Neuronal stem cell (in vitro differentiated cells): ENCODE results near the gene SORBS1.

Experiments
- DNase-seq: peaks from one replicate; pipeline ENCODE4 v3.0.0-alpha.2; 2013; ENCODE audit warnings: low spot score
- H2AFZ ChIP-seq: one replicate; pipeline ENCODE4 v1.6.1; 2013; ENCODE audit warnings: mild to moderate bottlenecking, low read length, inconsistent platforms
- H2AK5ac ChIP-seq: 2 replicates; pipeline ENCODE4 v1.6.1; 2013; ENCODE audit warnings: low read depth, mild to moderate bottlenecking, inconsistent platforms, low read length, moderate library complexity, mixed read lengths
- H2BK120ac ChIP-seq: 2 replicates; pipeline ENCODE4 v1.6.1; 2013; ENCODE audit warnings: low read depth, mild to moderate bottlenecking, inconsistent platforms, low read length, moderate library complexity, mixed read lengths
- H2BK12ac ChIP-seq: one replicate; pipeline ENCODE4 v1.6.1; 2013; ENCODE audit warnings: low read length, inconsistent platforms
- H2BK15ac ChIP-seq: 2 replicates; pipeline ENCODE4 v1.6.1; 2013; ENCODE audit warnings: mild to moderate bottlenecking, low read length, inconsistent platforms, mixed read lengths
- H2BK5ac ChIP-seq: one replicate; pipeline ENCODE4 v1.6.1; 2013; ENCODE audit warnings: inconsistent platforms, mild to moderate bottlenecking, low read length, moderate library complexity
- H3K14ac ChIP-seq: one replicate; pipeline ENCODE4 v1.6.1; 2013; ENCODE audit warnings: low read length, inconsistent platforms
- H3K18ac ChIP-seq: 2 replicates; pipeline ENCODE4 v1.6.1; 2013; ENCODE audit warnings: low read length, inconsistent platforms
- H3K23ac ChIP-seq: 2 replicates; pipeline ENCODE4 v1.6.1; 2013; ENCODE audit warnings: low read depth, mild to moderate bottlenecking, mixed read lengths, low read length, inconsistent platforms; ENCODE audit not compliant: poor library complexity
- H3K27ac ChIP-seq: replicated peaks from 3 replicates; pipeline ENCODE4 v1.5.1; 2013; ENCODE audit warnings: low read length, inconsistent platforms
- H3K27me3 ChIP-seq, 3 experiments: 2 replicates each; pipeline ENCODE4 v1.6.1; 2013; ENCODE audit warnings: low read length in 3 of 3, mild to moderate bottlenecking in 2 of 3, inconsistent platforms in 1 of 3, low read depth in 1 of 3, mixed read lengths in 1 of 3, moderate library complexity in 1 of 3; ENCODE audit not compliant: control insufficient read depth in 3 of 3, insufficient read depth in 3 of 3
- H3K36me3 ChIP-seq, 2 donors: replicated peaks in 1 of 2; 2 replicates each; pipeline ENCODE4 v1.6.1; 2013; ENCODE audit warnings: low read length in 2 of 2; ENCODE audit not compliant: control insufficient read depth in 2 of 2, insufficient read depth in 2 of 2
- H3K4ac ChIP-seq: 2 replicates; pipeline ENCODE4 v1.6.1; 2013; ENCODE audit warnings: inconsistent platforms, mild to moderate bottlenecking, low read length, moderate library complexity
- H3K4me1 ChIP-seq, 2 donors: 1 replicate in 1 of 2; 2 replicates in 1 of 2; pipeline ENCODE4 v1.6.1; 2013; ENCODE audit warnings: low read length in 2 of 2, low read depth in 1 of 2; ENCODE audit not compliant: control insufficient read depth in 2 of 2, insufficient read depth in 1 of 2
- H3K4me2 ChIP-seq: one replicate; pipeline ENCODE4 v1.6.1; 2013; ENCODE audit warnings: mild to moderate bottlenecking, low read length, inconsistent platforms; ENCODE audit not compliant: insufficient read depth, poor library complexity, severe bottlenecking
- H3K4me3 ChIP-seq, 2 donors: 2 replicates each; pipeline ENCODE4 v1.5.1; 2013; ENCODE audit warnings: low read length in 2 of 2, mild to moderate bottlenecking in 2 of 2, inconsistent platforms in 1 of 2, moderate library complexity in 1 of 2
- H3K79me1 ChIP-seq: one replicate; pipeline ENCODE4 v1.6.1; 2013; ENCODE audit warnings: low read depth, mild to moderate bottlenecking, inconsistent platforms, low read length, moderate library complexity
- H3K9ac ChIP-seq: one replicate; pipeline ENCODE4 v1.6.1; 2013; ENCODE audit warnings: mild to moderate bottlenecking, low read depth, low read length, inconsistent platforms; ENCODE audit not compliant: poor library complexity
- H3K9me3 ChIP-seq, 2 donors: replicated peaks in 1 of 2; 2 replicates each; pipeline versions ENCODE3 to v1.6.1; 2013; ENCODE audit warnings: low read length in 2 of 2, mild to moderate bottlenecking in 2 of 2, inconsistent platforms in 1 of 2, low read depth in 1 of 2, mixed read lengths in 1 of 2, moderate library complexity in 1 of 2; ENCODE audit not compliant: control insufficient read depth in 2 of 2, insufficient read depth in 1 of 2
- H4K8ac ChIP-seq: one replicate; pipeline ENCODE4 v1.6.1; 2013; ENCODE audit warnings: low read depth, mild to moderate bottlenecking, inconsistent platforms, low read length, moderate library complexity
- H4K91ac ChIP-seq: one replicate; pipeline ENCODE4 v1.6.1; 2013; ENCODE audit warnings: low read length, low read depth, mild to moderate bottlenecking, inconsistent platforms; ENCODE audit not compliant: poor library complexity
- WGBS, 2 donors: extraction: QIAGEN DNeasy Blood & Tissue Kit; methylation state at CpG; one replicate each; pipeline ENCODE4 v1.1.7; 2013; ENCODE audit warnings: missing lambda C conversion rate in 2 of 2, mixed read lengths in 1 of 2; ENCODE audit not compliant: insufficient read length in 2 of 2, insufficient replicate concordance in 1 of 2; ENCODE audit errors: extremely low coverage in 2 of 2; 5-methylcytosine and 5-hydroxymethylcytosine counted together

SORBS1 gene

GRCh38 chr10:95597788-95598187 lies 36.6 kb upstream of the SORBS1 start:
- no peak overlapping the region for H3K23ac ChIP-seq
- H3K36me3 ChIP-seq = no peaks in the 10 kb centered on the region
- H3K79me1 ChIP-seq = no peaks in the 10 kb centered on the region
- H2AFZ ChIP-seq = no peak overlapping the region
- H3K4me2 ChIP-seq = no peak overlapping the region
- H2BK15ac ChIP-seq = no peak overlapping the region
- H3K4ac ChIP-seq = no peak overlapping the region
- H2AK5ac ChIP-seq = no peak overlapping the region
- H3K27ac ChIP-seq = no peak overlapping the region
- H3K9ac ChIP-seq = no peak overlapping the region
- H2BK120ac ChIP-seq = no peak overlapping the region
- no peak for DNase-seq
- no peak overlapping the region for H3K18ac ChIP-seq
- H2BK5ac ChIP-seq = no peak overlapping the region
- no peak overlapping the region for H3K14ac ChIP-seq
- no peaks in the 10 kb centered on the region for H3K27me3 ChIP-seq
- WGBS, 2 donors = no CpG with 5 or more reads among the region's 1 CpG
- no peak overlapping the region for H4K8ac ChIP-seq
- H4K91ac ChIP-seq = no peak overlapping the region
- no peaks in the 10 kb centered on the region for H3K9me3 ChIP-seq
- no peaks in the 10 kb centered on the region for H3K4me1 ChIP-seq
- no peak overlapping the region for H3K4me3 ChIP-seq
- no peak overlapping the region for H2BK12ac ChIP-seq

- no peak overlapping the region for H3K14ac ChIP-seq
- no peak overlapping the region for H2AK5ac ChIP-seq
- no peak overlapping the region for H4K8ac ChIP-seq
- H4K91ac ChIP-seq = no peak overlapping the region
- DNase-seq = no peak
- no peaks in the 10 kb centered on the region for H3K36me3 ChIP-seq
- no CpG with 5 or more reads among the region's 1 CpG for WGBS, 2 donors
- no peak overlapping the region for H3K9ac ChIP-seq
- H3K4me1 ChIP-seq = no peaks in the 10 kb centered on the region
- H3K23ac ChIP-seq = no peak overlapping the region
- H3K4me3 ChIP-seq = no peak overlapping the region
- no peak overlapping the region for H2BK12ac ChIP-seq
- no peak overlapping the region for H2AFZ ChIP-seq
- H3K27ac ChIP-seq = no peak overlapping the region
- no peak overlapping the region for H2BK15ac ChIP-seq
- no peaks in the 10 kb centered on the region for H3K79me1 ChIP-seq
- peaks cover 0 to 8% (median 0%) of the 10 kb centered on the region in 3 experiments for H3K27me3 ChIP-seq
- no peak overlapping the region for H3K18ac ChIP-seq
- H3K4ac ChIP-seq = no peak overlapping the region
- H2BK5ac ChIP-seq = no peak overlapping the region
- H3K9me3 ChIP-seq = no peaks in the 10 kb centered on the region
- H3K4me2 ChIP-seq = no peak overlapping the region
- no peak overlapping the region for H2BK120ac ChIP-seq
These were observed 26.9 kb upstream of the SORBS1 start for GRCh38 chr10:95588025-95588424.

- no peak overlapping the region for H3K9ac ChIP-seq
- H3K4me2 ChIP-seq = no peak overlapping the region
- H4K91ac ChIP-seq = no peak overlapping the region
- H3K4me3 ChIP-seq = no peak overlapping the region
- no peak overlapping the region for H2AFZ ChIP-seq
- no peak overlapping the region for H3K27ac ChIP-seq
- no peak overlapping the region for H2BK120ac ChIP-seq
- no peak overlapping the region for H2BK5ac ChIP-seq
- no peak overlapping the region for H3K4ac ChIP-seq
- no peak overlapping the region for H3K23ac ChIP-seq
- H3K27me3 ChIP-seq = peaks cover 0 to 3% (median 0%) of the 10 kb centered on the region in 3 experiments
- no peak overlapping the region for H2AK5ac ChIP-seq
- H3K9me3 ChIP-seq = no peaks in the 10 kb centered on the region
- DNase-seq = no peak
- H4K8ac ChIP-seq = no peak overlapping the region
- no peak overlapping the region for H2BK15ac ChIP-seq
- no CpG with 5 or more reads among the region's 2 CpGs for WGBS, 2 donors
- no peak overlapping the region for H3K18ac ChIP-seq
- H3K4me1 ChIP-seq = no peaks in the 10 kb centered on the region
- no peak overlapping the region for H3K14ac ChIP-seq
- no peaks in the 10 kb centered on the region for H3K36me3 ChIP-seq
- no peak overlapping the region for H2BK12ac ChIP-seq
- H3K79me1 ChIP-seq = no peaks in the 10 kb centered on the region
These were observed 18.8 kb upstream of the SORBS1 start for GRCh38 chr10:95579835-95580535.

- no peaks in the 10 kb centered on the region for H3K9me3 ChIP-seq
- no peak overlapping the region for H4K91ac ChIP-seq
- no peaks in the 10 kb centered on the region for H3K79me1 ChIP-seq
- DNase-seq = no peak
- no peak overlapping the region for H3K27ac ChIP-seq
- H3K14ac ChIP-seq = no peak overlapping the region
- H4K8ac ChIP-seq = no peak overlapping the region
- no peak overlapping the region for H3K4me3 ChIP-seq
- no peak overlapping the region for H2AFZ ChIP-seq
- peaks cover 0 to 3% (median 0%) of the 10 kb centered on the region in 3 experiments for H3K27me3 ChIP-seq
- no CpG with 5 or more reads among the region's 1 CpG for WGBS, 2 donors
- H2BK15ac ChIP-seq = no peak overlapping the region
- no peak overlapping the region for H3K4ac ChIP-seq
- no peak overlapping the region for H3K9ac ChIP-seq
- no peak overlapping the region for H3K4me2 ChIP-seq
- H3K23ac ChIP-seq = no peak overlapping the region
- H3K4me1 ChIP-seq = no peaks in the 10 kb centered on the region
- H2BK120ac ChIP-seq = no peak overlapping the region
- H2AK5ac ChIP-seq = no peak overlapping the region
- no peak overlapping the region for H2BK12ac ChIP-seq
- H3K36me3 ChIP-seq = no peaks in the 10 kb centered on the region
- H2BK5ac ChIP-seq = no peak overlapping the region
- no peak overlapping the region for H3K18ac ChIP-seq
These were observed 18.1 kb upstream of the SORBS1 start for GRCh38 chr10:95579292-95579691.
